Loucy (cell line): ENCODE data around the gene ERC1.
A peak's percentile ranks its signal among the peaks of the same experiment; 100 is the strongest.
"Not testable (repeated sequence)": the region's sequence is repeated elsewhere in the genome, so short reads cannot be mapped to it uniquely, and the experiment has no call there.

ENCODE experiments used
- H2AFZ ChIP-seq: fragments of 200-600 bp; sonication (generic); 2 replicates; pipeline ENCODE4 v1.6.0; 2016; ENCODE audit warnings: antibody characterized with exemption, mild to moderate bottlenecking, low read length, moderate library complexity
- H3F3A ChIP-seq: fragments of 200-600 bp; 2 replicates; pipeline ENCODE4 v1.6.0; 2016; ENCODE audit warnings: antibody characterized with exemption, low read depth, mild to moderate bottlenecking
- H3K27me3 ChIP-seq: fragments of 200-600 bp; sonication (generic); 2 replicates; pipeline ENCODE4 v1.6.1; 2014; ENCODE audit warnings: low read length, mild to moderate bottlenecking; ENCODE audit not compliant: insufficient read depth, poor library complexity, severe bottlenecking
- H3K36me3 ChIP-seq: fragments of 200-600 bp; sonication (generic); 2 replicates; pipeline ENCODE4 v1.6.1; 2016; ENCODE audit warnings: low read length; ENCODE audit not compliant: insufficient read depth
- H3K4me1 ChIP-seq: fragments of 200-600 bp; sonication (generic); 2 replicates; pipeline ENCODE4 v1.5.1; 2014; ENCODE audit warnings: low read length, mild to moderate bottlenecking; ENCODE audit not compliant: insufficient read depth, poor library complexity, severe bottlenecking
- H3K4me2 ChIP-seq: fragments of 200-600 bp; sonication (generic); 2 replicates; pipeline ENCODE4 v1.6.0; 2014; ENCODE audit warnings: antibody characterized with exemption, low read length, low read depth, mild to moderate bottlenecking; ENCODE audit not compliant: poor library complexity, severe bottlenecking
- H3K4me3 ChIP-seq: fragments of 200-600 bp; sonication (generic); 2 replicates; pipeline ENCODE4 v1.5.1; 2014; ENCODE audit warnings: low read length, mild to moderate bottlenecking, mixed read lengths; ENCODE audit not compliant: poor library complexity, severe bottlenecking
- H3K79me2 ChIP-seq: fragments of 200-600 bp; sonication (generic); 2 replicates; pipeline ENCODE4 v1.6.1; 2014; ENCODE audit warnings: low read length; ENCODE audit not compliant: insufficient read depth
- H3K9ac ChIP-seq: fragments of 200-600 bp; sonication (generic); 2 replicates; pipeline ENCODE4 v1.6.0; 2014; ENCODE audit warnings: mild to moderate bottlenecking, low read depth, low read length, moderate library complexity; ENCODE audit not compliant: poor library complexity, severe bottlenecking
- H3K9me2 ChIP-seq: fragments of 200-600 bp; sonication (generic); replicated peaks from 2 replicates; pipeline ENCODE4 v1.6.1; 2016; ENCODE audit warnings: low read depth, low read length, mixed read lengths
- H3K9me3 ChIP-seq: fragments of 200-600 bp; sonication (generic); 2 replicates; pipeline ENCODE4 v1.6.1; 2014; ENCODE audit warnings: mild to moderate bottlenecking, antibody characterized with exemption, low read length, low read depth; ENCODE audit not compliant: insufficient read depth
- H4K20me1 ChIP-seq: fragments of 200-600 bp; sonication (generic); 2 replicates; pipeline ENCODE4 v1.6.0; 2014; ENCODE audit warnings: antibody characterized with exemption, low read length, mild to moderate bottlenecking; ENCODE audit not compliant: insufficient read depth, poor library complexity, severe bottlenecking
- EZH2phosphoT487 ChIP-seq: fragments of 200-600 bp; IDR thresholded peaks from 2 replicates; pipeline ENCODE4 v1.6.1; 2018; ENCODE audit warnings: antibody characterized with exemption, mild to moderate bottlenecking, moderate library complexity, borderline replicate concordance
- TF ChIP-seq, protein P1 (sequence below): fragments of 200-600 bp; sonication (generic); conservative IDR thresholded peaks from 2 replicates; pipeline ENCODE4 v1.5.1; 2014; ENCODE audit warnings: mild to moderate bottlenecking, antibody characterized with exemption, low read length

The ERC1 gene

DNA sequence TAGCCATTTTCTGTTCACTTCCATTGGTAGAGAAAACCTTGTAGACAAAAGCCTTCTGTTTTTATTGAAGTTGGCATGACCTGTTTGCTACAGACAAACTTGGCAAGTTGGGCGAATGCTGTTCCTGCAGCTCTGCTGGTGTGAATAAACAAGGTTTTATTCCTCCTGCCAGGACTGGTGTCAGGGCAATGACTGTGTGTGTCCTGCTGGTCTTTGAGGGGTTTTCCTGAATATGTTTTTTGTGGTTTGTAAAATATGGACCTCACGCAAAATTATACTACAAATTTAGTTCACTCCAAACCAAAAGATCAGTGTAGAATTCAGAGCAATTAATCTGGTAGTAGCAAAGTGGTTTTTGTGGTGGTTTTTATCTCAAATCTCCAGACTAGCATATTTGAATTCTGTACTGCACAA, 140.8 kb downstream of the ERC1 start:
- H3K4me1 ChIP-seq: peaks cover 10% of the 10 kb centered on the region
- TF ChIP-seq, protein P1, sequence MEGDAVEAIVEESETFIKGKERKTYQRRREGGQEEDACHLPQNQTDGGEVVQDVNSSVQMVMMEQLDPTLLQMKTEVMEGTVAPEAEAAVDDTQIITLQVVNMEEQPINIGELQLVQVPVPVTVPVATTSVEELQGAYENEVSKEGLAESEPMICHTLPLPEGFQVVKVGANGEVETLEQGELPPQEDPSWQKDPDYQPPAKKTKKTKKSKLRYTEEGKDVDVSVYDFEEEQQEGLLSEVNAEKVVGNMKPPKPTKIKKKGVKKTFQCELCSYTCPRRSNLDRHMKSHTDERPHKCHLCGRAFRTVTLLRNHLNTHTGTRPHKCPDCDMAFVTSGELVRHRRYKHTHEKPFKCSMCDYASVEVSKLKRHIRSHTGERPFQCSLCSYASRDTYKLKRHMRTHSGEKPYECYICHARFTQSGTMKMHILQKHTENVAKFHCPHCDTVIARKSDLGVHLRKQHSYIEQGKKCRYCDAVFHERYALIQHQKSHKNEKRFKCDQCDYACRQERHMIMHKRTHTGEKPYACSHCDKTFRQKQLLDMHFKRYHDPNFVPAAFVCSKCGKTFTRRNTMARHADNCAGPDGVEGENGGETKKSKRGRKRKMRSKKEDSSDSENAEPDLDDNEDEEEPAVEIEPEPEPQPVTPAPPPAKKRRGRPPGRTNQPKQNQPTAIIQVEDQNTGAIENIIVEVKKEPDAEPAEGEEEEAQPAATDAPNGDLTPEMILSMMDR: no peak
- TF ChIP-seq EZH2phosphoT487: 0 out of 2 replicates have a peak, but pooled peaks have one; percentile 7
- H4K20me1 ChIP-seq: peaks cover 11% of the 10 kb centered on the region
- no peak overlapping the region for H3K4me2 ChIP-seq
- no peaks in the 10 kb centered on the region for H3K27me3 ChIP-seq
- no peaks in the 10 kb centered on the region for H3K9me3 ChIP-seq
- no peak overlapping the region for H3K4me3 ChIP-seq
- no peaks in the 10 kb centered on the region for H3K36me3 ChIP-seq
- no peaks in the 10 kb centered on the region for H3K79me2 ChIP-seq
- H2AFZ ChIP-seq: no peak overlapping the region
- H3K9ac ChIP-seq: no peak overlapping the region
- H3K9me2 ChIP-seq: no peaks in the 10 kb centered on the region
- H3F3A ChIP-seq: 0 out of 2 replicates have a peak, but pooled peaks cover 3% of the 10 kb centered on the region

DNA sequence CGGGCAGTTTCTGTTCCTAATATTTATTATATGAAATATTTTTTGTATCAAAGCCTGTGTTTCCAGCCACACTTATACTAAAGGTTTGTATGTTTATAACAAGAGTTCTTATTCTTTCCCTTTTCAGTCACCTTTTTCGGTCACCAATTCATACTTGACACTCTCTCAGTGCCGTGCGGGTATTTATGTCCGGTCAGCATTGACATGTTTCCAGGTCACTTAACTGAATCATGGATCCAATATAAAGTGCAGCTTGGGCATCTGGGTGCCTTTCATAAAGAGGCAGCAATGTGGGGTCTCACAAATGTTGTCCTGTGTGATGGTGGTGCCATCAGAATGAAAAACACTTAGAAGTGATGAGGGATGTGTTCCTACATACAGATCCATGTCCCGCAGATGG, 141.3 kb downstream of the ERC1 start:
- no peaks in the 10 kb centered on the region for H3K79me2 ChIP-seq
- no peak overlapping the region for H2AFZ ChIP-seq
- H4K20me1 ChIP-seq: peaks cover 11% of the 10 kb centered on the region
- 0 out of 2 replicates have a peak, but pooled peaks cover 3% of the 10 kb centered on the region for H3F3A ChIP-seq
- no peaks in the 10 kb centered on the region for H3K36me3 ChIP-seq
- H3K9me2 ChIP-seq: no peaks in the 10 kb centered on the region
- no peak overlapping the region for H3K4me3 ChIP-seq
- no peaks in the 10 kb centered on the region for H3K9me3 ChIP-seq
- TF ChIP-seq, protein P1: no peak
- no peak for TF ChIP-seq EZH2phosphoT487
- peaks cover 10% of the 10 kb centered on the region for H3K4me1 ChIP-seq
- no peaks in the 10 kb centered on the region for H3K27me3 ChIP-seq
- H3K9ac ChIP-seq: no peak overlapping the region
- no peak overlapping the region for H3K4me2 ChIP-seq

DNA sequence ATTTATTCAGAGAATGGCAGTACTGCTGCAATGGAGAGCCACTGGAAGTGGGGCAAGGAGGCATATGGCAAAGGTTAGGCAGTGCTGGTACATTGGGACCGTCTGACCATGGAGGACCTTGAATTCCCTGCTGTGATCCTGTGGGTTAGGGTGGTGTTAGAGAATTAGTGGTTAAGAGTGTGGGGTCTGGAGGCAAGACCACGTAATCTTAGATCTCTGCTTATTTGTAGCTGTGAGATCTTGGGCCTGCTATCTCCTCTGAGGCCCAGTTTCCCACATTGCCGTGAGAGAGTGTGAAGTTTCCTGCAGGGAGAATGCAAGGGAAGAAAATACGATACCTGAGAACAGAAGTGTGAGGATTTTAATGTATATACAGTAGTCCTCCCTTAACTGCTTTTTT, 147.7 kb downstream of the ERC1 start:
- Histone ChIP-seq H3K4me3 (no peak overlapping the region), H3F3A (no peaks in the 10 kb centered on the region), H3K4me1 (no peaks in the 10 kb centered on the region)

DNA sequence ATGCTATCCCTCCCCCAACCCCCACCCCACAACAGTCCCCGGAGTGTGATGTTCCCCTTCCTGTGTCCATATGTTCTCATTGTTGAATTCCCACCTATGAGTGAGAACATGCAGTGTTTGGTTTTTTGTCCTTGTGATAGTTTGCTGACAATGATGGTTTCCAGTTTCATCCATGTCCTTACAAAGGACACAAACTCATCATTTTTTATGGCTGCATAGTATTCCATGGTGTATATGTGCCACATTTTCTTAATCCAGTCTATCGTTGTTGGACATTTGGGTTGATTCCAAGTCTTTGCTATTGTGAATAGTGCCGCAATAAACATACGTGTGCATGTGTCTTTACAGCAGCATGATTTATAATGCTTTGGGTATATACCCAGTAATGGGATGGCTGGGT, 155.7 kb downstream of the ERC1 start:
- not testable (repeated sequence) for H3K9me3 ChIP-seq, H3K36me3 ChIP-seq, H3K27me3 ChIP-seq, H3F3A ChIP-seq, H3K79me2 ChIP-seq, H3K4me1 ChIP-seq, H3K9me2 ChIP-seq, H4K20me1 ChIP-seq, H3K4me2 ChIP-seq, H3K9ac ChIP-seq, H3K4me3 ChIP-seq, H2AFZ ChIP-seq

More for the DNA sequence above, 147.7 kb downstream of the ERC1 start:
- Histone ChIP-seq H3K4me2 (no peak overlapping the region), H3K9ac (no peak overlapping the region), H3K79me2 (no peaks in the 10 kb centered on the region), H3K9me3 (no peaks in the 10 kb centered on the region), H2AFZ (no peak overlapping the region), H3K27me3 (no peaks in the 10 kb centered on the region), H4K20me1 (peaks cover 3% of the 10 kb centered on the region), H3K36me3 (no peaks in the 10 kb centered on the region), H3K9me2 (no peaks in the 10 kb centered on the region)
- TF ChIP-seq, protein P1: no peak
- no peak for TF ChIP-seq EZH2phosphoT487
